CD14-positive monocyte (primary cell): ENCODE measurements around the gene ADGRG6. TPM values are rescaled to one million over a fixed set of nuclear protein-coding genes. Genes with fewer than 3 reads are reported as not detected.

Source experiments
- DNase-seq, 3 donors: peaks; one replicate each; pipeline ENCODE4 v3.0.0-alpha.2; 2011 to 2022
- H2AFZ ChIP-seq: 2 replicates; pipeline ENCODE4 v1.6.0; 2012; ENCODE audit warnings: mild to moderate bottlenecking, low read depth, low read length, inconsistent platforms; ENCODE audit not compliant: insufficient read depth, poor library complexity, severe bottlenecking
- H3K27ac ChIP-seq, 2 donors: 1 replicate in 1 of 2; 2 replicates in 1 of 2; pipeline ENCODE4 v1.5.1; 2012 to 2013; ENCODE audit warnings: low read length in 2 of 2, control low read depth in 1 of 2, inconsistent platforms in 1 of 2, low read depth in 1 of 2, mild to moderate bottlenecking in 1 of 2
- H3K27me3 ChIP-seq, 2 donors: one replicate each; pipeline versions ENCODE4 v1.6.0 to v1.6.1; 2011 to 2013; ENCODE audit warnings: low read length in 2 of 2; ENCODE audit not compliant: control insufficient read depth in 2 of 2, insufficient read depth in 2 of 2
- H3K36me3 ChIP-seq, 2 donors: replicated peaks in 1 of 2; 1 replicate in 1 of 2; 2 replicates in 1 of 2; pipeline versions ENCODE4 v1.5.1 to v1.6.1; 2012 to 2013; ENCODE audit warnings: low read length in 2 of 2, control low read depth in 1 of 2, inconsistent platforms in 1 of 2, mild to moderate bottlenecking in 1 of 2; ENCODE audit not compliant: insufficient read depth in 2 of 2, control insufficient read depth in 1 of 2
- H3K4me1 ChIP-seq, 2 donors: 1 replicate in 1 of 2; 2 replicates in 1 of 2; pipeline versions ENCODE4 v1.5.1 to v1.6.1; 2012 to 2013; ENCODE audit warnings: low read length in 2 of 2, control low read depth in 1 of 2, inconsistent platforms in 1 of 2, mild to moderate bottlenecking in 1 of 2, moderate library complexity in 1 of 2; ENCODE audit not compliant: insufficient read depth in 2 of 2, control insufficient read depth in 1 of 2
- H3K4me2 ChIP-seq: replicated peaks from 2 replicates; pipeline ENCODE3; 2012; ENCODE audit warnings: low read length, moderate library complexity, mild to moderate bottlenecking; ENCODE audit not compliant: poor library complexity, severe bottlenecking; ENCODE audit errors: extremely low read depth
- H3K4me3 ChIP-seq, 3 experiments: fragments of 200-600 bp in 1 of 3; sonication (generic) in 1 of 3; replicated peaks in 1 of 3; 1 replicate in 2 of 3; 2 replicates in 1 of 3; pipeline ENCODE4 v1.5.1; 2011 to 2013; ENCODE audit warnings: low read length in 3 of 3, mild to moderate bottlenecking in 3 of 3, control low read depth in 2 of 3, low read depth in 2 of 3, inconsistent platforms in 1 of 3, moderate library complexity in 1 of 3
- H3K79me2 ChIP-seq: 2 replicates; pipeline ENCODE4 v1.6.0; 2012; ENCODE audit warnings: mild to moderate bottlenecking, control low read depth, inconsistent platforms, low read length, moderate library complexity; ENCODE audit not compliant: insufficient read depth
- H3K9ac ChIP-seq: 2 replicates; pipeline ENCODE4 v1.6.0; 2017; ENCODE audit warnings: low read length, mild to moderate bottlenecking; ENCODE audit not compliant: insufficient read depth, poor library complexity, severe bottlenecking
- H3K9me3 ChIP-seq, 2 donors: replicated peaks in 1 of 2; 1 replicate in 1 of 2; 2 replicates in 1 of 2; pipeline versions ENCODE4 v1.5.1 to v1.6.1; 2012 to 2013; ENCODE audit warnings: low read length in 2 of 2, control low read depth in 1 of 2; ENCODE audit not compliant: control insufficient read depth in 1 of 2, insufficient read depth in 1 of 2
- H4K20me1 ChIP-seq: 2 replicates; pipeline ENCODE4 v1.6.0; 2012; ENCODE audit warnings: mild to moderate bottlenecking, low read length, control low read depth, moderate library complexity; ENCODE audit not compliant: insufficient read depth
- H3K27ac Mint-ChIP-seq, 7 donors: one replicate each; pipeline ENCODE4 v1.8.0; 2020; ENCODE audit warnings: mild to moderate bottlenecking in 7 of 7, mixed read lengths in 7 of 7, moderate library complexity in 6 of 7, inconsistent platforms in 2 of 7
- H3K27me3 Mint-ChIP-seq, 3 donors: one replicate each; pipeline ENCODE4 v1.8.0; 2021 to 2022; ENCODE audit warnings: low read depth in 3 of 3, mild to moderate bottlenecking in 3 of 3, mixed read lengths in 3 of 3, moderate library complexity in 3 of 3, inconsistent platforms in 1 of 3
- H3K36me3 Mint-ChIP-seq, 2 donors: one replicate each; pipeline ENCODE4 v1.8.0; 2020; ENCODE audit warnings: mixed read lengths in 2 of 2, inconsistent platforms in 1 of 2, mild to moderate bottlenecking in 1 of 2
- H3K4me1 Mint-ChIP-seq: one replicate; pipeline ENCODE4 v1.8.0; 2020; ENCODE audit warnings: mild to moderate bottlenecking, mixed read lengths
- H3K4me3 Mint-ChIP-seq, 2 donors: one replicate each; pipeline ENCODE4 v1.8.0; 2020; ENCODE audit warnings: mild to moderate bottlenecking in 2 of 2, mixed read lengths in 2 of 2, moderate library complexity in 1 of 2
- H3K9me3 Mint-ChIP-seq, 7 donors: one replicate each; pipeline ENCODE4 v1.8.0; 2020 to 2022; ENCODE audit warnings: mixed read lengths in 7 of 7, mild to moderate bottlenecking in 6 of 7, moderate library complexity in 6 of 7, inconsistent platforms in 2 of 7
- WGBS: methylation state at CpG from one replicate; pipeline ENCODE4 v1.1.5; 2013; ENCODE audit warnings: missing lambda C conversion rate; ENCODE audit not compliant: insufficient coverage; 5-methylcytosine and 5-hydroxymethylcytosine counted together
- intact Hi-C, 2 donors: fragments of 100-400 bp; cut with micrococcal nuclease; formaldehyde crosslinking; loops; one replicate each; pipeline versions ENCODE4 v1.15.0 to v1.15.1; 2023
- polyA plus RNA-seq, 3 donors: library from polyadenylated mRNA; depleted of rRNA in 1 of 3; unstranded in 2 of 3; stranded (reverse) in 1 of 3; fragments of 300-500 nt in 2 of 3; fragments of >200 nt in 1 of 3; fragmentation: Illumina TruSeq in 2 of 3; gene quantifications; 1 replicate in 2 of 3; 2 replicates in 1 of 3; pipeline ENCODE4 v1.2.3, GENCODE V29; 2012 to 2021
- TF ChIP-seq, protein P1 (sequence below): fragments of 200-600 bp; IDR thresholded peaks from one replicate; pipeline ENCODE4 v1.8.0; 2022; ENCODE audit warnings: antibody characterized with exemption, mild to moderate bottlenecking

ADGRG6 gene
- polyA plus RNA-seq, 3 donors: 0.18 to 0.31 TPM; not detected in 1

DNA sequence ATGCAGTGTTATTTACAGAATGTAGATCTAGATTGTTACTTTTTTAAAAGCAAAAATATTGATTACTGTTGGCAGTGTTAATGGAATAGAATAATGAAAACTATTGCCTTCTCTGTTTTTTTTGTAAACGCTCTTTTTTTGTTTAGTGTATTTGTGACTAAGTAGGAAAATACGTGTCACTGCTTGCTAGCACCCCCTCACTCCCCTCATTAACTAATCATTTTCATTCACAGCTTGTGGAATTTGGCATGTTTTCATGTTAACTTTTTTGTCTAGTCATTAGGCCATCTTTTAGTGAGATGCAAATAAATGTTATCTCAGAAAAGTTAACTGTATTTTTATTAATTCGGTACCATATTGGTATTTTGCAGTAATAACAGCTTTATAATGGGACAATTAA lies 29.8 kb downstream of the ADGRG6 start:
- Histone ChIP-seq H3K27ac (no peak overlapping the region), H3K36me3 (no peaks in the 10 kb centered on the region), H3K9ac (no peak overlapping the region), H4K20me1 (no peaks in the 10 kb centered on the region), H3K4me2 (no peak overlapping the region), H3K4me1 (no peaks in the 10 kb centered on the region), H2AFZ (no peak overlapping the region), H3K79me2 (no peaks in the 10 kb centered on the region), H3K4me3 (no peak overlapping the region), H3K27me3 (no peaks in the 10 kb centered on the region), H3K9me3 (no peaks in the 10 kb centered on the region)
- Mint-ChIP-seq H3K27ac (no peak overlapping the region), H3K9me3 (no peaks in the 10 kb centered on the region), H3K4me3 (no peak overlapping the region), H3K36me3 (no peaks in the 10 kb centered on the region), H3K4me1 (peaks cover 2% of the 10 kb centered on the region), H3K27me3 (no peaks in the 10 kb centered on the region)
- DNase-seq: no peak
- no CpG with 5 or more reads among the region's 3 CpGs for WGBS
- intact Hi-C loops: no loop called here
- TF ChIP-seq, protein P1, sequence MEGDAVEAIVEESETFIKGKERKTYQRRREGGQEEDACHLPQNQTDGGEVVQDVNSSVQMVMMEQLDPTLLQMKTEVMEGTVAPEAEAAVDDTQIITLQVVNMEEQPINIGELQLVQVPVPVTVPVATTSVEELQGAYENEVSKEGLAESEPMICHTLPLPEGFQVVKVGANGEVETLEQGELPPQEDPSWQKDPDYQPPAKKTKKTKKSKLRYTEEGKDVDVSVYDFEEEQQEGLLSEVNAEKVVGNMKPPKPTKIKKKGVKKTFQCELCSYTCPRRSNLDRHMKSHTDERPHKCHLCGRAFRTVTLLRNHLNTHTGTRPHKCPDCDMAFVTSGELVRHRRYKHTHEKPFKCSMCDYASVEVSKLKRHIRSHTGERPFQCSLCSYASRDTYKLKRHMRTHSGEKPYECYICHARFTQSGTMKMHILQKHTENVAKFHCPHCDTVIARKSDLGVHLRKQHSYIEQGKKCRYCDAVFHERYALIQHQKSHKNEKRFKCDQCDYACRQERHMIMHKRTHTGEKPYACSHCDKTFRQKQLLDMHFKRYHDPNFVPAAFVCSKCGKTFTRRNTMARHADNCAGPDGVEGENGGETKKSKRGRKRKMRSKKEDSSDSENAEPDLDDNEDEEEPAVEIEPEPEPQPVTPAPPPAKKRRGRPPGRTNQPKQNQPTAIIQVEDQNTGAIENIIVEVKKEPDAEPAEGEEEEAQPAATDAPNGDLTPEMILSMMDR: no peak

DNA sequence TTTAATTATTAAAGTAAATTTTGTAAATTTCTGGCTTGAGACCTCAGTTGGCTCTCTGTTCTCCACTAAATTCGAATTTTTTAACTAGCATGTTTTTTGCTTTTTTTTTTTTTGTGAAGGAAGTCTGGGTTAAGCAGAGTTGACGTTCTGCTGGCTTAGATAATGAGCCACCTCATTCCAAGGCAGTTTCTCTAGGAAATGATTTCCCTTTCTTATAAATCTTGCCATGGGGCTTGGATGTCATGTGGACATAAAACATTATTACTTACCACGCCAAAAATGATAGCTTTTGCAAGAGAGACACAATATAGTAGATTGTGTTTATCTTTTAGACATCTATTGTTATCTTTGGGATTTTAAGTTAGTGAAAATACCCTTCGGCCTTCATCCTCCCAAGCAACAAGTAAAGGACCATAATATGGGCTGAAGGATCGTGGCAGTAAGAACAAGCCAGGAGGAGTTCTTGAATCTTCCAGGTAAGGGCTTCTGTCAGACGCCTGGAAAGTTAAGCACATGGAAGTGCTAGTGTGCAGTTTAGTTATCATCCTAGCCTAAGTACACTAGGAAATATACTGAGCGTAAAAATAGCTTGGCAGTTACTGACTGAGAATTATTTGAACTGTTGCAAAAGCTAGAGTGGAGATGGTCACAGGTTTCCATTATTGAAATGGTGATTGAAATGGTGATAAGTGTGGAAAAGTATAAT lies 30.7 kb downstream of the ADGRG6 start:
- no peaks in the 10 kb centered on the region for H4K20me1 ChIP-seq
- Mint-ChIP-seq H3K36me3 (no peaks in the 10 kb centered on the region), H3K4me1 (no peaks in the 10 kb centered on the region), H3K27ac (no peak overlapping the region), H3K9me3 (no peaks in the 10 kb centered on the region), H3K4me3 (no peak overlapping the region), H3K27me3 (no peaks in the 10 kb centered on the region)
- H3K27ac ChIP-seq: no peak overlapping the region
- H3K27me3 ChIP-seq: no peaks in the 10 kb centered on the region
- WGBS: 100% methylated on average over 2 of the region's 7 CpGs
- no peak overlapping the region for H3K9ac ChIP-seq
- TF ChIP-seq, protein P1: no peak
- H3K4me2 ChIP-seq: no peak overlapping the region
- no peaks in the 10 kb centered on the region for H3K79me2 ChIP-seq
- DNase-seq: no peak
- H3K4me3 ChIP-seq: no peak overlapping the region
- H3K9me3 ChIP-seq: no peaks in the 10 kb centered on the region
- H3K36me3 ChIP-seq: no peaks in the 10 kb centered on the region
- no peak overlapping the region for H2AFZ ChIP-seq
- intact Hi-C loops: no loop called here
- H3K4me1 ChIP-seq: no peaks in the 10 kb centered on the region
